Measurements from ENCODE around the gene RAMAC.
"Not testable (repeated sequence)": the region's sequence is repeated elsewhere in the genome, so short reads cannot be mapped to it uniquely, and the experiment has no call there.

Gene RAMAC

DNA sequence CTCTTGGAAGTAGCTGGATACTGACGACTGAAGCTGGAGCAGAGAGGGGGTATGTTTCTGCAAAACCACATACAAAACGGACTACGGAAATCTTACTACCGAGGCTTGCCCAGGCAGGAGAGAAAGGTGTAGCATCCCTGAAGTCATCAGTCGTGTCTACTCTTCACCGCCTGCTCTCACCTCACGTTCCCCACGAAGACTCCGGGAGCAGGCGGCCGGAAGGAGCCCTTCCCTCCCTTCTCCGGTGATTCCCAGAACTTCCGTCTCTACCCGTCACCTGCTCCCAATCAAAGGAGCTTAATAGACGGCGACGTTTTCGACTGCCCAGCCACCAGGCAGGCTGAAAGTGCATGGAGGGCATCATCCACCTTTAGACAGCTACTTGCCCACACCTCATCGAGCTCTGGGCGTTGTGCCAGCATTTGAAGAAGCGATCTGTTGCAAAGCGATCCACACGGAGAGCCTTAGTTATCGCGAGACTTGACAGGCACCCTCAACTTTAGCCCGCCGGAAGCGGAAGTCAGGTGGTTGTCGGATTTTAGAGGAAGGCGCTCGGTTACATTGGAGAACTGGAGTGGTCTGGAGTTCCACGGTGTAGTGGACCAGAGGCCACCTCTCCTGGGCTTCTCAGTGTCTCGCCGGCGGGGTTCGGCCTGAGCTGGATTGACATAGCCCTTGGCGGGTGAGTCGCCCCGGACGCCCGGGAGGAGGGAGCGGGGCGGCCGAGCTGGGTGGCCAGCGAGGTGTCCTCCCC, at the start of gene RAMAC:
TSS of gene RAMAC (plus strand) at position 523 of the 754 bp plus-strand sequence. CDS start 2,809 bp downstream, outside the sequence.
- DNase-seq (ENCODE audit: low read depth in 2 of 2), result peak; percentile 81 to 84

DNA sequence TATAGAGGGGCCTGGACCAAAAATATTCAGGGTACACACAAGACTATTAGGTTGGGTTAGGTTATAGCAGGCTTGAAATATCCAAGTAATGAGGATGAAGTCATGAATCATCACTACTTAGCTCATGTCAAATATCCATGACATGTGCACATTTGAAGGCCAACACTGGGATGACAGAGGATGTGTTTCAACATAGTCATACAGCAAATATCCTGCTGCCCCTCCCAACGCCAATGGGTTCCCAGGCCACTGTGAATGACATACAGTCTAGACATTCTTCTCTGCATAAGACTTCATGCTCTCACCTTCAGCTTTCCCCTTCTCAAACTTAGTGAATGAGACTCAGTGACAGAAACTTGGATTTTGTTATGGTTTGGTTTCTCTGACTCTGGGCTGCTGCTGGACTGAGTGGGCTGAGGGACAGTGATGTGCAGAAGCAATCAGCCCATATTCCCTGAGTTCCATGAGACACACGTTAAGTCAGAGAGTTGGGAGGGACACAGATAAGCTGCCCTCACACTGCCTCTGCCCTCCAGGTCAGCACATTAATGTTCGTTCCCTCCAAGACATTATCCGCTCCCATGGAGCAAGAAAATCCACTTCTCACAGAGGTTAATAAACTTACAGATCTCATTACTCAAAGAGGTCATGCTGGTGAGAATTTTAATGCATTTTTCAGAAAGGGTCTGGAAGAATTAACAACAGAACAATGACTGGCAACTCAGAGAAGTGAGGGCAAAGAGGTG, 48.9 kb upstream of the RAMAC start:
- no peak for DNase-seq (ENCODE audit: low read depth in 2 of 2)

DNA sequence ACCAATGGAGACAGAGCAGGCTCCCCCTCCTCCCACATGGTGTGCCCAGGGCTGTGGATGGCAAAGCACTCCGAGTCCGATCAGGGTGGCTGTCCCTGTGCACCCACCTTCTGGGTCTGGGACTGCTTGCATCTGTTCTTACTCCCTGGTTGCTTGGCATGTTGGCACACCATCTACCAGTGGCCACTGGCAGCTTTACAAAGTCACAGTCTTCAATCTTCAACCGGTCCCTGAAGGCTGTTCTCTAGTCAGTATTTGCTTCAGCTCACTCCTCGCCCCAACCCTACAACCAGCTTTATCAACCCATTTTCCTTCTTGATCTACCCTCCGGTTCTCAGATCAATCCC, 48.3 kb upstream of the RAMAC start:
- DNase-seq (ENCODE audit: low read depth in 2 of 2), result no peak

DNA sequence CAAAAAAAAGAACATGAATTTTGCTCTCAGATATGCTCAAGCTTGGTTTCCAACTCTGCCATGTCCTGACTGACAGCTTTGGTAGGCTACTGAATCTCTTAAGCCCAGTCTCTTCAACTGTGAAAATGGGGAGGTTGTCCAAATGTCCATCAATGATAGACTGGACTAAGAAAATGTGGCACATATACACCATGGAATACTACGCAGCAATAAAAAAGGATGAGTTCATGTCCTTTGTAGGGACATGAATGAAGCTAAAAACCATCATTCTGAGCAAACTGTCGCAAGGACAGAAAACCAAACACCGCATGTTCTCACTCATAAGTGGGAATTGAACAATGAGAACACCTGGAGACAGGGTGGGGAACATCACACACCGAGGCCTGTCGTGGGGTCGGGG, 46.3 kb upstream of the RAMAC start:
- DNase-seq (ENCODE audit: low read depth in 2 of 2), result not testable (repeated sequence)

DNA sequence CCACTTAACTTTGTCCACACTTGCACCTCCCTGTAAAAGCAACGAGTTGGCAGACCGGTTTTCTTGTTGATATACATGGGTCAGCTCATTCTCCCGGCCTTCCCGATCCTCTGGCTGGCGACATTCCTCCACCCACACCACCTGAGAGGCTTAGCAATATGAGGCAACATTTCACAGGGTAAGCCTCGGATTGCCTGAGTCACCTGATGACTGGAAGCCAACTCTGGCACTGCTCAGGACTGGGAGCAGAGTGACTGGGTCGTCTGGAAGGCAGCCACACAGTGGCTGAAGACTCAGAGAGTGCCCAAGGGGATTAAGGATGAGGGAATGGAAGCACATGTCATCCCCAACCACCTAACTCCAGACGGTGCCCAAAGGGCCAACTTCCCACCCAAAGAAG, 43.3 kb upstream of the RAMAC start:
- DNase-seq (ENCODE audit: low read depth in 2 of 2), result no peak

DNA sequence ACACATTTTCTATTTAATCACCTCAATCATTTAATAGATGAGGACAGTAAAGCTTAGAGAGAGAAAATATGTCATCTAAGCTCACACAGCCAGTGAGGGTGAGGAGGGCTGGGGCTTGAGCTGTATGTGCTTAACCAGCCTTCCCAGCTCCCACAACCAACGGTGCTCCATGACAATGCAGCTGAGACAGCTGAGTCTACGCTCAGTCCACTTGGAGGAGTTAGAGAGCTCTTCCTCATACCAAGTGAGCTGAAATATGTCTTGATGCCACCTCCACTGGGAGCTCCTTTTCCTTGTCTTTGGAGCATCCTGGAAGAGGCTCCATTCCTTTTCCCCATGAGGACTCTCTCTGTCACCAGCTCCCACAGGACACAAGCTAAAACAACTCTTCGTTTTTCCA, 42.8 kb upstream of the RAMAC start:
- no peak for DNase-seq (ENCODE audit: low read depth in 2 of 2)

DNA sequence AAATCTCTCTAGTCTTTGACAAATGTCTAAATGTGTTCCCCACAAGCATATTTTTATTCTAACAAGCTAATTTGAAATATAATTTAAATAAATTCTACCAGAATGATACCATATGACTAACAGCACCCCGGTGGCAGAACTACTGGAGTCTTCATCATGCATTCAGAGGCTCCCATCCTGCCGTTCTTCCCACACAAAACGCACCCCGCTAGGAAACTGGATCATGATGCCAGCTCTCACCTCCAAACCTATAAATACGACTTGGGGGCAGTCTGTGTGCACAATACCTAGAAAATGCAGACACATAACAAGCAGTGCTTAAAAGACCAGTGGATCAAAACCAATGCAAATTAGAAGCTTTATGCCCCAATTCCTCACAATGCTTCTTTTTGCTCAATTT, 42.0 kb upstream of the RAMAC start:
- DNase-seq (ENCODE audit: low read depth in 2 of 2), result no peak

DNA sequence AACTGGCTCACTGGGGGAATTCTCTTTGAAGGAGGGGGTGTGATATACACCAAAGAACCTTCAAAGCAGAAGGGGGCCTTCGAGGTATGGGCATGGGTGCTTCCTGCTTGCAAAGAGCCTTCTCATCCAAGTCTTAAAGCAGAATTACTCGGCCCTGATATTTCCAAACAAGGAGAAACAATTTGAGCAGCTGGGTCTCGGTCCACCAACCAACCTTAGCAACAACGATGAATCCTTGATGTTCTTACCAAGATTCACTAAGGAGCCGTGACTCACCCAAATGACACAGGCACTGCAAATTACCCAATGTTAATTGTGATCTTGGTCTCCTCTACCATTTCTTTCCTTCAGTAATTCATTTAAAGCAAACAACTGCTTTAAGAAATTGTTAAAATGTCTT, 41.2 kb upstream of the RAMAC start:
- no peak for DNase-seq (ENCODE audit: low read depth in 2 of 2)

DNA sequence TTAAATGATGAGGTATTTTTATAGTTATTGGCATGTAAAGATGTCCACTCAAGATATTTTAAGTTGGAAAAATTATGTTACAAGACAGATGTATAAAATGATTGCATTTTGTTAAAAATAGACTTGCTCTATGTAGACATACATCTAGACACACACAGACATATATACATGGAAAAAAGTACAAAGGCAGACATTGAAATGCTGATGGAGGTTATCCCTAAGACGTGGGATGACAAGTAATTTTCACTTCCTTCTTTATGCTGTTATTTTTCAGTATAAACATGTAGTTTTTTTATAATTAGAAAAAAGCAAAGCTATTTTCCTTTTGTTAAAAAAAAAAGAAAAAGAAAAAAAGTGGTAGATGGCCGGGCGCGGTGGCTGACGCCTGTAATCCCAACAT, 40.7 kb upstream of the RAMAC start:
- no peak for DNase-seq (ENCODE audit: low read depth in 2 of 2)

DNA sequence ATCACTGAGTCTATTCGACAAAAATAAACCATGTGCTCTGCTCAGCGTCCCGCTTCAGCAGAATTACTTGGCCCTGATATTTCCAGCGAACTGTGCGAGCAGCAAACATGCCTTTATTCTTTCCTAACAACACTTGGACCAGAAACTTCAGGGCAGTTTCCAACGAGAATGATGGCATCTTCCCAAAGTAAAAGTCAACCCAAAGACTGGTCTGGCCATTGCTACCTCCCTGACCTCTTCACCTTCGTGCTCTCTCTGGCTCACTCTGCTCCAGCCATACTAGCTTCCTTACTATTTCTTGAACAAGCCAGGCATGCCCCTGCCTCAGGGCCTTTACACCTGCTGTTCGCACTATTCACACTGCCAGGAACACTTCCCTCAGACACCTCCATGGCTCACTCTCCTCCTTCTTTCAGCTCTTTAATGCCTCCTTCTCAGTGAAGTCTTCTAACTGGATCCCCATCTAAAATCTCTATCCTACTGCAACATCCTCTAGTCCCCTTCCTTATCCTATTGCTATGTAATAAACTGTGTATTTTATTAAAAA, 39.8 kb upstream of the RAMAC start:
- no peak for DNase-seq (ENCODE audit: low read depth in 2 of 2)

DNA sequence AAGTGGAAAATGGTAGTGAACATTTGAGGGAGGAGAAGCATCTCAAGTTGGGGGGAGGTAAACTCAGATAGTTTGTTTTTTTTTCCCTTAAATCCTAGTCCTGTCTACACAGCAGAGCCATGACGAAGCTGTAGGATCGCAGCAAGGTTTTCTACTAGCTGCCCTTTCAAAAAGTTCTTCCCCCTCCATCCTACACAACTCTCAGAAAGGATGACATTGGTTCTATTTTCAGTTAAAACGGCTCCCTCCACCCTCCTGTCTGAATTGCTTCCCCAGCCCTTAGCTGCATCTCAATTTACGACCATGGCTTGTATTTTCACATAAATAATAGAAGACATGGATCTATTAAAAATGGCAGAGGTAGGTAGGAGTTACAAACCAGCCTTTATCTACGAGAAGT, 35.7 kb upstream of the RAMAC start:
- no peak for DNase-seq (ENCODE audit: low read depth in 2 of 2)

DNA sequence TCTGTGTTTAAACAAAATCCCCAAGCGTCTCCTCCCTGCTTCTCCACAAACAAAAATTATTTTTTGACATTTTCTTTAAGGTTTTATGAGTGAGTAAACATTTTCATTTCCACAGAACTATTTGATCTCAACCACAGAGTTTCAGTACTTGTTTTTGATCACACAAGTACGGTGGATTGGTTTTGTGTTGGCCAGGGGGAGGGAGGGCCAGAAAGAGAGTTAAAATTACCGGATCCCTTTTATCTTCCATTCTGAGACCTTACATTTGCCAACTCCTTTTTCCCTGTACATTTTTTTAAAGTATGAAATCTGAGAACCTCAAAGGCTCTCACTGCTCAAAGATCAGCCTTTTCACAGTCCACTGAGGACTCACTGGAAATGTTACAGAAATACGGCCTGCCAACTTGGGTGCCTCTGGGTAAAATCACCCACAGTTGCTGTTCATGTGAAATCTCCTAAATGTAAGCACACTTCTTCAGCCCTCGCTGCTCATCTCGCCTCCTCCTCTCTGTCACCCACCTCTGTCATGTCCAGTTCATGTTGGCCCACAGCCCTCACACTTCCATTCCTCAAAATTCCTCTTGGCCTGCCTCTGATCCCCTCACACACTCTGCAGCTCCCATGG, 35.2 kb upstream of the RAMAC start:
- peak in 1 of 2 donors; percentile 2 for DNase-seq (ENCODE audit: low read depth in 2 of 2)

DNA sequence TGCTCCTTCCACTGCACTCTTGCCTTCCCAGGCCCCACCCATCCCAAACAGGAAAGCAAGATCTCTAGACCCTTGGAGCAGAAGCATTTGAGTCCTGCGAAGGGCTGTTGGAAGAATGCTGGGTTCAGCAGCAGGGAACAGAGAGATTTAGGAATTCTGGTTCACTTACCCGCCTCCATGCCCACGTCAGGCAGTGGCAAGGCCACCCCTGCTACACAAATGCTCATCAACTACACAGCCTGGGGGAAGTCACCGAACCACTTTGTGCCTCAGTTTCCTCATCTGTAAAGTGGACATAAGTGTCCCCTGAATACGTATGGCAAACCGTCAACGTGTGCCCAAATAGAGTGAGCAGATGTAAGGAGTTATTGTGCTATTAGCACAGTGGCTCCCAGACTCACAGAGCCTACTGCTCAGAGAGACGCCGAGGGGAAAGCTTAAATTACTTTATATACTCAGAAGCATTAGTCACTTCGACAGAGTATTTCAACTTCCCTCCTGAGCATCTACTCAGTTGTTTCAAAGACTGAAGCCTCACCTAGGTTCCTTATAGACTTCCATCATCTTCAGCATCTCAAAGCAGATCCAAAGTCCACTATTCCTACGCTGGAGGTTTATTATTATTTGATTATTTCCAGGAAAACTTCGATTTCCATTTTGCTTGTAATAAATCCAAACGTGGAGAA, 34.4 kb upstream of the RAMAC start:
- no peak for DNase-seq (ENCODE audit: low read depth in 2 of 2)

DNA sequence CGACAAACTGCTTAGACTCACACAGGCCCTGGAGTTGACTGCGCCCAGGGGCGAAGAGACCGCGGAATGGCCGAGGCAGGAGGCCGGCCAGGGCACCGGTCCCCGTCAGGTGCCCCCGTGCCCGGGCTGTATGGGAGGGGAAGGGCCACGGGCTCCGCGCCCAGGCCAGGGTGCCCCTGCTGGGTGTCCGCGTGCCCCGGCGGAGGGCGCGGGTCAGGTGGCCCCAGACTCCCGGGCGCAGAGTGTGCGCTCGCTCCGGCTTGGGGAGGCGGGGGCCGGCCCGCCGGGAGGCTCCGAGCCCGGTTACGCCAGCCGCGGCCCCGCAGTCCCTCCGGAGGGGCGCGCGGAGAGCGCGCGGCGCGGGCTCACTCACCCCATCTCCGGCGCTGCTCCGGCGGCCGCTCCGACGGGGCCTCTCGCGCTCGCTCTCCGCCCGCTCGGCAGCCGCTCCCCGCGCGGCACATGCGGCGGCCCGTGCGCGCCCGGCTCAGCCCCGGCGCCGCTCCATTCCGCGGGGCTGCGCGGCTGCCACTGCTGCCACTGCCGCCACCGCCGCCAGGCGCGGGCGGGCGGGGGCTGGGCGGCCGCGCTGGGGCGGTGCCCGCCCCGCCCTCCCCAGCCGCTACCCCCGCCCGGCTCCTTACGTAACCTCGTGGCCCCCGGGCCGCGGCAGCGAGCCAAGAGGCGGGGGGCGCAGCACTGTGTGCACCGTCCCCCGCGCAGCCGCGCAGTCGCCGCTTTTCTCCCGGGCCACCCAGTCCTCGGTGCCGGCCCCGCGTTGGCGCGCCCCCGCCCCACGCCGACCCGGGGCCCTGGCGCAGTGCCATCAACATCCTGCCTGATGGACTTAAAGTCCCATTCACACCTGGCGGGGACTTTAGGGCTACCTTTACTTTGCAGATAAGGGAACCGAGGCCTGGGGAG, 33.6 kb upstream of the RAMAC start, which contains the start of gene HOMER2:
TSS of gene HOMER2 (minus strand) at position 563 of the 924 bp plus-strand sequence. CDS start at position 378, 185 bp downstream.
- DNase-seq (ENCODE audit: low read depth in 2 of 2), result no peak

DNA sequence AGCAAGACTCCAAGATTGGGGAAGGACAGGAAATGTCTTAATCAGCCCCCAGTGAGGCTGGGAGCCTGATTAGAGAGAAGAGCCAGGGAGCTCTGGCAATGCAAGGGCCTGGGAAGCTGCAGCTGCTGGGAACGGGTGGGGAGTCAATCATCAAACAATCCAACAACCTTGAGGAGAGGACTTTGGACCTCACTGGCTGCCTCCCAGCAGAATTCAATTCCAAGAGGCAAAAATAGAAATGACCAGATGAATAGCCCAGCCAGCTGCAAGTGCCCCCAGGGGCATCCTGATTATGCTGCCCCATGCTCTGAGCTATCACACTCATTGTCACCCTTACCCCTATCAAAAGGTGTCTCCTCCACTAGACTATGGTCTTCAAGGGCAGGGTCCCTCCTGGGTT, 27.4 kb upstream of the RAMAC start:
- no peak for DNase-seq (ENCODE audit: low read depth in 2 of 2)

DNA sequence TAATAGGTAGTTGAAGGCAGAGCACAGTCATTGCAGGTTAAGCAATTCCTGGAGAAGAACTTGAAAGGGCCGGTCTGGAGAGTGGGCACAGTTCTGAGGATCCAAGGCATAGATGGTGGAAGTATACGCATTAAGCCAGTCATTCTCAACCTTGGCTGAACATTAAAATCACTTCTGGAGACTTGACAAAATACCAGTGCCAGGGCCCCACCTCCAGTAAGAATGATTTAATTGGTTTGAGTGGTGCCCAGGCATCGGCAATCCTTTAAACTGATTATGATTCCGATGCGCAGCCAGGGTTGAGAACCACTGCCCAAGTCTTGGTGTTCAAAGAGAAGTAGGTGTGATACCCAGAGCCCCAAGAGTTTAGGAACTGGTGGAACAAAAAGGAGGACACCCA, 26.6 kb upstream of the RAMAC start:
- no peak for DNase-seq (ENCODE audit: low read depth in 2 of 2)

DNA sequence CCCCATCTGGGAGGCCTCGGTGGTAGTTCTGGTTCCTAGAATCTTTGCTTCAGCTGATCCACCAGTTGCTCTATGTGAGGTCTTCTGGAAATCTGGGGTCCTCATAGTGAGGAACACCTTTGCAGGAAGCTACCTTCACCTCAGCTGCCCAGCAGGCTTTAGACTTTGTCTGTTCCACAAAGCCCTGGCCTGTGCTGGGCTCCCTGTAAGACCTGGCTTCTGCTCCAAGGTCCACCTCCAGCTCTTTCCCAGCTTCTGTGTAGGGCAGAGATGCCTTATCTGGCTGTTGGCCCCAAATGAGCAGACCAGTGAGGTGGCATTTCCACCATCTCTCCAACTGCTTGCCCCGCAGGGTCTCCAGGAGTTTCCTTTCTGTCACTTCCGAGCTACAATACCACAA, 25.2 kb upstream of the RAMAC start:
- no peak for DNase-seq (ENCODE audit: low read depth in 2 of 2)

DNA sequence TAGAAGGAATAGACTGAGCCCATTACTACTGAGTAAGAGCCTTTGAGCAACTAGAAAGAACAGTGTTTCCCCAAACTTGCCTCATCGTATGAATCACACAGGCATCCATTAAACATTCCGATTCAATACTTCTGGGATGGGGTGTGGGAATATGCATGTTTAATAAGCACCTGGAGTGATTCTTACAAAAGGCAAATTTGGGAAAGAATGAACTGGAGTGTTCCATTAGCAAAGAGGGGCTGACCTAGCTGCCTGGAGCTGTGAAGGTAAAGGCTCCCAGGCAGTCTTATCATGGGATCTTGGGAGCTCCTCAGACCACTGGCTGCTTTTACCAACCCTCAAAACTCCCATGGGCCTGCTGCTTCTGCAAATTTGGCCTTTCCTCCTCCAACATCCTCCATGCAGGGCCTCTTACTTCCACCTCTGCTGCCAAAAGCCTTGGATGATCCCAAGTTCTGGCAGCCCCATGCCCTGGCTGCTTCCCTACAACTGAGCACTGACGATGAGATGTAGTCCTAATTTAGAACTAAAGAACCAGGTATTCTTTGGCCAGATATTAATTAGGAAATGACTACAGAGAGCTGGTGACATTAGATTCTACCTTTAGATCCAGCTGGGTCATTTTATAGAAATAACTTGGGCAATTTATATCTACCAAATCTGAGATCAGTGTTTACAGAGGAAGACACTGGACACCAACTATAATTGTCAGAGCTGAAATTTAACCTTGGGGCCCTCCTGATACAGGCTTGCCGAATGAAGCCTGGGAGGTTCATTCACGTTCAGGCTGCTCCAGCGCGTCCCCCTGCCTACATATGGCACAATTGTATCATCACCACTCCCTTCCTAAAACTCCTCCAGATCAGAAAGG, 22.3 kb upstream of the RAMAC start:
- DNase-seq (ENCODE audit: low read depth in 2 of 2), result no peak

DNA sequence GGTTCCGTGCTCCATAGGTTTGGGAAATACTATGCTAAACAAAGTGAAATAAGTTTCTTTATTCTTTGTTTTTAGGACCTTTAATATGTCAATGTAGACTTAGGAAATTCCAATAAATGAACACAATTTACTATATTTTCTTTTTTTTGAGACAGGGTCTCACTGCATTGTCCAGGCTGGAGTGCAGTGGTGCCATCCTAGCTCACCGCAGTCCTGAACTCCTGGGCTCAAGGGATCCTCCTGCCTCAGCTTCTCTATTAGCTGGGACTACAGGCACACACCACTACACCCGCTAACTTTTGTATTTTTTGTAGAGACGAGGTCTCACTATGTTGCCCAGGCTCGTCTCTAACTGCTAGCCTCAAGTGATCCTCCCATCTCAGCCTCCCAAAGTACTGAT, 21.1 kb upstream of the RAMAC start:
- no peak for DNase-seq (ENCODE audit: low read depth in 2 of 2)

DNA sequence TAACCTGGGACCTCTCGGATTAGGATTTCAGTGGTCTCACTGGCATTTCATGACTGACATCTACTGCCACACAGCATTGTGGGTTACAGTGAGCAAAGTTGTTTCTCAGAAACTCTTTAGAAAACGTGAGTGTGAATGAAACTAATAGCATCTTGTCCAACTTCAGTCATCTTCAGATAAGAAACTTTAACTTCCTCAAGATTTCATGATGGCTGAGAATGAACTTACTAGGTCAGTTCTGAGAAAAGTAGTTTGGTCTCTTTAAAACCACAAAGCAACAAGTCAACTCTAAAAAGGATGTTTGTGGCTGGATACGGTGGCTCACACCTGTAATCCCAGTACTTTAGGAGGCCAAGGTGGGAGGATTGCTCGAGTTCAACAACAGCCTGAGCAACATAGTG, 19.3 kb upstream of the RAMAC start:
- DNase-seq (ENCODE audit: low read depth in 2 of 2), result no peak
